ENCODE results near the gene SEPTIN10.

- TF ChIP-seq, protein P1, sequence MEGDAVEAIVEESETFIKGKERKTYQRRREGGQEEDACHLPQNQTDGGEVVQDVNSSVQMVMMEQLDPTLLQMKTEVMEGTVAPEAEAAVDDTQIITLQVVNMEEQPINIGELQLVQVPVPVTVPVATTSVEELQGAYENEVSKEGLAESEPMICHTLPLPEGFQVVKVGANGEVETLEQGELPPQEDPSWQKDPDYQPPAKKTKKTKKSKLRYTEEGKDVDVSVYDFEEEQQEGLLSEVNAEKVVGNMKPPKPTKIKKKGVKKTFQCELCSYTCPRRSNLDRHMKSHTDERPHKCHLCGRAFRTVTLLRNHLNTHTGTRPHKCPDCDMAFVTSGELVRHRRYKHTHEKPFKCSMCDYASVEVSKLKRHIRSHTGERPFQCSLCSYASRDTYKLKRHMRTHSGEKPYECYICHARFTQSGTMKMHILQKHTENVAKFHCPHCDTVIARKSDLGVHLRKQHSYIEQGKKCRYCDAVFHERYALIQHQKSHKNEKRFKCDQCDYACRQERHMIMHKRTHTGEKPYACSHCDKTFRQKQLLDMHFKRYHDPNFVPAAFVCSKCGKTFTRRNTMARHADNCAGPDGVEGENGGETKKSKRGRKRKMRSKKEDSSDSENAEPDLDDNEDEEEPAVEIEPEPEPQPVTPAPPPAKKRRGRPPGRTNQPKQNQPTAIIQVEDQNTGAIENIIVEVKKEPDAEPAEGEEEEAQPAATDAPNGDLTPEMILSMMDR (IDR thresholded peaks at IDR 0.05): no peak
- TF ChIP-seq EZH2 (IDR thresholded peaks at IDR 0.05; ENCODE audit: borderline replicate concordance, insufficient read depth, low read depth, low read length, poor library complexity, severe bottlenecking): no peak
Observed at GRCh38 chr2:109497911-109498870, 115.6 kb downstream of the SEPTIN10 start.
